Endothelial cell of hepatic sinusoid (primary cell): Measurements from ENCODE around the gene CEP89.
"Not testable (repeated sequence)": the region's sequence is repeated elsewhere in the genome, so short reads cannot be mapped to it uniquely, and the experiment has no call there.

Experiments used
- in situ Hi-C: cut with HindIII; loops from 2 replicates; pipeline ENCODE4 v1.10.0; 2017; ENCODE audit warnings: low sequenced_read_pairs

Gene CEP89

DNA sequence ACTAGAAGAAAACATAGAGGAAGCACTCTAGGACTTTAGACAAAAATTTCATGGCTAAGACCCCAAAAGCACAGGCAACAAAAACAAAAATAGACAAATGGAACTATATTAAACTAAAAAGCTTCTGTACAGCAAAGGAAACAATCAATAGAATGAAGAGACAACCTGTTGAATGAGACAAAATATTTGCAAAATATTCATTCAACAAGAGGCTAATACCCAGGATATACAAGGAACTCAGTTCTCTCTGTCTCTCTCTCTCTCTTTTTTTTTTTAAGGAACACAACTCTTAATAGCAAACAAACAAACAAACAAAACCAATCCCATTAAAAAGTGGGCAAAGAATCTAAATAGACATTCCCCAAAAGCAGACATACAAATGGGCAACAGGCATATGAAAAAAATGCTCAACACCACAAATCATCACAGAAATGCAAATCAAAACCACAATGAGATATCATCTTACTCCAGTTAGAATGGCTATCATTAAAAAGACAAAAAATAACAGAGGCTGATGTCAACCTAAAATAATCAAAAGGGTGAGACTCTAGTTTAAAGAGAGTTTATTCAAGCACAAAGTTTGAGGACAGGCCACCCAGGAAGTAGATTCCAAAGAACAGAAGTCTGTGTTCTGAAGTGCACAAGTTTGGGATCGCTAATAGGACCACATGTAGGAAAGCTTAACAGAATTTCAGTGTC, 75.1 kb downstream of the CEP89 start:
- in situ Hi-C loops = no loop called here

DNA sequence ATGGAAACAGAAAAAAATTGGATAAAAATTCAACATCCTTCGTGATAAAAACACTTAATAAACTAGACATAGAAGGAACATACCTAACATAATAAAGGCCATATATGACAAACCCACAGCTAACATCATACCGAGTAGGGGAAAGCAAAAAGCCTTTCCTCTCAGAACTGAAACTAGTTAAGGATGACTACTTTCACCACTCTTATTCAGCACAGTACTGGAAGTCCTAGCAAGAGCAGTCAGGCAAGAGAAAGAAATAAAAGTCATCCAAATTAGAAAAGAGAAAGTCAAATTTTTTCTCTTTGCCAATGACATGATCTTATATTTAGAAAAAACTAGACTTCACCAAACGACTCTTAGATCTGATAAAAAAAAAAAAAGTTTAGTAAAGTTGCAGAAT, 76.4 kb downstream of the CEP89 start:
- in situ Hi-C loops = no loop called here

GRCh38 chr19:32891609-32892008, 80.1 kb downstream of the CEP89 start:
- in situ Hi-C loops = no loop called here

GRCh38 chr19:32890841-32891240, 80.9 kb downstream of the CEP89 start:
- in situ Hi-C loops = no loop called here

- in situ Hi-C loops = no loop called here
Observed at GRCh38 chr19:32890326-32890725, 81.4 kb downstream of the CEP89 start.

DNA sequence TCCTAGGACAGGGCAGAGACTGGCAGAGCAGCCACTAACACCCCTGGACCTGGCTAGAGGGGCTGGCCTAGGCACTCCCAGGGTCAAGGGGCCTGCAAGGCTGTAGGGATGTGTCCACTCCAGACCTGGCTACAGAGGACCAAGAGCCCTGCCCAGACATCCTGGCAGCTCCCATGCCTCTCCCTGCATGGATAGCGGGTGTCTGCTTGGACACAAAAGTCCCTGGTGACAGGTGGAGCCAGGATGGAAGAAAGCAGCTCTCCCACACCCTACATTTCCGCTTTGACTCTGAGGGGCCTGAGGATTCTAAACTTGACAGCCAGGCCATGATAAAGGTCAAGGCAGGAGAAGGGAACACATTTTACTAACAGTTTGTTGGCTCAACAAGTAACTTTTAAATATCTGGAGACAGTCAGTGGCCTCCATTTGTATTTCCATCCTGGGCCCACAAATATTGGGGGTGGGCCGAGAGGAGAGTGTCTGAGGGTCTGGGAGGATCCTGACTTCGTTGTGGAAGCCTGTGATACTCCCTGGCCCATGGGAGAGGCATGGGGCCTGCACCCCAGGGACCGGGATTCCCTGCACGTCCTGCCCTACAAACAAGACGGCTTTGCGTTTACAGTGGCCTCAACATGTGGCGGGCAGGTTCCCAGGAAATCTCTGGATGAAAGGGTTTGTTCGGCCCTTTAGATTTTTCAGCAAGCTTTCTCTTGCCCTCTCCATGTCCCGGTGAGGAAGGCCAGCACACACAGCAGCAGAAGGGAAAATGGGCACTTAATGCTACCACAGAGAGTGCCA, 82.4 kb downstream of the CEP89 start:
- in situ Hi-C loops = no loop called here

DNA sequence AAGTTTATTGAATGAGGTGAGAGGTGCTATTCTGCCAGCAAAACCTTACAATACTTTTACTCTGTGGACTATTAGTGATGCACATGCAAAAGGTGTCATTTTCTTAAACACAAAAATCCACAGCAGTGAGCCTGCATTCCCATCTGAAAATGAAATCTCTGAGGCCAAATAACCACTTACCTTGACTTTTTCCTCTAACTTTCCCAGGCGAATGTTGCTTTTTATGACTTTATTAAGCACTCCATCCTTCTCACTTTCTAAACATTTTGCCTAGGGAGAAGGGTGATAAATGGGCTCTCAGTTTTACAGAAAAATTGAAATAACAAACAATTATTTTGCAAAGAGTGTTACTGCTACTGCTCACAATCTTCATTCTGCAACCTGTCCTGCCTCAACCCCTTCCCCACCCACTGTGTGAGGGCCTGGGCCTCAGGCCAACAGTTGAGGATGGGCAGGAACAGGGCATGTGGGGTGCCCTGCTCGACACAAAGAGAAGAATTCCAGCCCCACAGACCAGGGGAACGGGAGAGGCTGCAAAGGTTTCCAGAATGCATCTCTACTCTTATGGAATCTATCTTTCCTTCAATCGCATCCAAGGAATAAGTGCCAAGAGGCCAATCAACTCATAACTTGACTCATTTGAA, 84.1 kb downstream of the CEP89 start:
- in situ Hi-C loops = no loop called here

DNA sequence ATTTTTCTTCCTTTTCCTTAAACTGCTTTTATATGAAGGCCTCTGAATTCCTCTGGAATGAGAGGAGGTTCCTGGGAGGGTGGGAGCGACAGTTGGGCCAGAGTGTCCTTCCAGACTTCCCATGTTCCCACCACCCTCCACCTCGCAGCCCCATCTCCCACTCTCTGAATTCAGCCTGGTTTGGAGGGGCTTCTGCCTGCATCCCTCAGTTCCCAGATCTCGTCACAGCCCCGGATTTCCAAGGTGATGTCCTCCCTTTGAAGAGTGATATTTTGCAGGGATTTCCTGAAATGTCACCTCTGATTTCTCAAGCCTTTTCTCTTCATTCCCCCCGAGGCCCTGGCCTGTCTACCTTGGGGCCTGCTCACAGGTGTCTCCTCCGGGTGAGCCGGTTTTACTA, 85.5 kb downstream of the CEP89 start:
- in situ Hi-C loops = no loop called here

DNA sequence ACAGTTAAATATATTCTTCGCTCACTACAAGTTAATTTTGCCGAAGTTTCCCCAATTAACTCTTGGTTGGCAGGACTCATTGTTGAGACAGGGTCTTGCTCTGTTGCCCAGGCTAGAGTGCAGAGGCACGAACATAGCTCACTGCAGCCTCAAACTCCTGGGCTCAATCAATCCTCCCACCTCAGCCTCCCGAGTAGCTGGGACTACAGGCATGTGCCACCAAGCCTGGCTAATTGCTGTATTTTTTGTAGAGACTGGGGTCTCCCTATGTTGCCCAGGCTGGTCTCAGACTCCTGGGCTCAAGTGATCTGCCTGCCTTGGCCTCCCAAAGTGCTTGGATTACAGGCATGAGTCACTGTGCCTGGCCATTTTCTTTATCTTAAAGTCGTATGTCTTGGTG, 86.5 kb downstream of the CEP89 start:
- in situ Hi-C loops = not testable (repeated sequence)

- in situ Hi-C loops = no loop called here
Observed at GRCh38 chr19:32881766-32882165, 90.0 kb downstream of the CEP89 start.

- in situ Hi-C loops = no loop called here
Observed at GRCh38 chr19:32880622-32881021, 91.1 kb downstream of the CEP89 start.

DNA sequence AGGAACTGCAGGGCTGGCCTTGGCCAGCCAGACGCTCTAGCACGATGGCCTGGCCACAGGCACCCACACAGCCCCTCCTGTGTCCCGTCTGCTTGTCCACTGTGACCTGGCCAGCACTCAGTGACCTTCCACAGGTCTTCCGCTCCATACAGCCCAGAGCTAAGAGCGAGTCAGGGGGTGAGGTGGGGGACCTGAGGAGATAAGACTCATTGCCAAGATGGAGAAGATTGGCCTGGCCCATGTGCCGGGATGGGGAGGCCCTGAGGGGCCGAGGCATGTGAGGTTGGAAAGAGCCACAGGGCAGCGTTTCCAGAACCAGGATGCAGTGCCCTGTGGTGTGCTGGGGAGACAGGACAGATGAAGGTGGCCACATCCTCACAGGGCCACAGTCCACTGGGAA, 92.0 kb downstream of the CEP89 start:
- in situ Hi-C loops = no loop called here

- in situ Hi-C loops = no loop called here
Observed at GRCh38 chr19:32878988-32879387, 92.8 kb downstream of the CEP89 start.

GRCh38 chr19:32877977-32878745, 93.6 kb downstream of the CEP89 start:
- in situ Hi-C loops = no loop called here

DNA sequence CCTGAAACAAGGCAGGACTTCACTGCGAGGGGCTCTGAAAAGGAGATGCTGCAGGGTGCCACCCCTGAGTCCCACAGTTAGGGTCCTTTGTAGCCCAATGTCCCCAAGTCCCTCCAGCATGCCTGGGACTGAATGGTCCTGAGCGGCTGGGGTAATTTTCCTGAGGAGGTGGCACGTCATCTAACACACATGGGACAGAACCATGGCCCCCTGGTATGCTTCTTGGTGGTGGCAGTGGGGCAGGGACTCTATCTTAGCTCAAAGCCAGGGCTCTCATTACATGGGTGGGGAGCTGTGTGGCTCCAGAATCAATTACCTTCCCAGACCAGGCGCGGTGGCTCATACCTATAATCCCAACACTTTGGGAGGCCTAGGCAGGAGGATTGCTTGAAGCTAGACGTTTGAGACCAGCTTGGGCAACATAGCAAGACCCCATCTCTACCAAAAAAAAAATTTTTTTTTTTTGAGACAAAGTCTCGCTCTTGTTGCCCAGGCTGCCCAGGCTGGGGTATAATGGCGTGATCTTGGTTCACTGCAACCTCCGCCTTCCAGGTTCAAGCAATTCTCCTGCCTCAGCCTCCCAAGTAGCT, 94.3 kb downstream of the CEP89 start:
- in situ Hi-C loops = no loop called here

- in situ Hi-C loops = no loop called here
Observed at GRCh38 chr19:32876919-32877285, 94.9 kb downstream of the CEP89 start.

GRCh38 chr19:32876236-32876918, 95.4 kb downstream of the CEP89 start:
- in situ Hi-C loops = no loop called here

- in situ Hi-C loops = no loop called here
Observed at GRCh38 chr19:32875428-32875827, 96.3 kb downstream of the CEP89 start.

- in situ Hi-C loops = no loop called here
Observed at GRCh38 chr19:32874605-32875004, 97.2 kb downstream of the CEP89 start.

DNA sequence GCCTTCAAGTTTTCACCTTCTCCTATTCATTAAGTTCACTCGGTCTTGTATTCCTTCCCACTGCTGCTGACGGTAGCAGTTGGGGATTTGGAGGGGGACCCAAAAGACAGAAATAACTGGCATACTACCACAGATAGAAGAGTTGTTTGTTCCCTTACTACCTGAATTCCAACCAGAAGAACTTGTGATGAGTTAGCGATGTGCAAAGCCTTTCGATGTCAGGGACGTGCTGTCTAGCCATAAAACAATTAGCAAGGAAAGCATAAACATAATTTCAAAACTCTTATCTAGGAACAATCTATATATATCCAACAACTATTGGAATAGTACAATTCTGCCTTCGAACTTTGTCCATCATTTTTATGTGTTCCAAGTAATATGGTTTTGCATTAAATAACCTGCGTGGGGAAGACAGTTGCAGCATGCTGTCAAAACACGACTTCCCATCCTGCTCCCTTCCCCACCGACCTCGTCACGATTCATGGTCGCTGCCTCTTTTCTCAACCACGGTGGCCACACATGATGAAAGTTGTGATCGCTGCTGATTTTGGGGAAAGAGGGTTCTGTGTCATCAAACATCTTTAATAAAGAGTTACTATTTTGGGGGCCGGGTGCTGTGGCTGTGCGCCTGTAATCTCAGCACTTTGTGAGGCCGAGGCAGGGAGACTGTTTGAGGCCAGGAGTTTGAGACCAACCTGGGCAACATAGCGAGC, 98.4 kb downstream of the CEP89 start:
- in situ Hi-C loops = no loop called here
